HG03442 (cell line): Measurements from ENCODE around the gene ITPR2.
"Not testable (repeated sequence)": the region's sequence is repeated elsewhere in the genome, so short reads cannot be mapped to it uniquely, and the experiment has no call there.

ENCODE experiments used
- ATAC-seq: cut with Tn5 transposase; IDR thresholded peaks from one replicate; pipeline ENCODE4 v1.9.1; 2021; ENCODE audit warnings: mild to moderate bottlenecking, moderate library complexity; ENCODE audit not compliant: unreplicated experiment

ITPR2 gene

DNA sequence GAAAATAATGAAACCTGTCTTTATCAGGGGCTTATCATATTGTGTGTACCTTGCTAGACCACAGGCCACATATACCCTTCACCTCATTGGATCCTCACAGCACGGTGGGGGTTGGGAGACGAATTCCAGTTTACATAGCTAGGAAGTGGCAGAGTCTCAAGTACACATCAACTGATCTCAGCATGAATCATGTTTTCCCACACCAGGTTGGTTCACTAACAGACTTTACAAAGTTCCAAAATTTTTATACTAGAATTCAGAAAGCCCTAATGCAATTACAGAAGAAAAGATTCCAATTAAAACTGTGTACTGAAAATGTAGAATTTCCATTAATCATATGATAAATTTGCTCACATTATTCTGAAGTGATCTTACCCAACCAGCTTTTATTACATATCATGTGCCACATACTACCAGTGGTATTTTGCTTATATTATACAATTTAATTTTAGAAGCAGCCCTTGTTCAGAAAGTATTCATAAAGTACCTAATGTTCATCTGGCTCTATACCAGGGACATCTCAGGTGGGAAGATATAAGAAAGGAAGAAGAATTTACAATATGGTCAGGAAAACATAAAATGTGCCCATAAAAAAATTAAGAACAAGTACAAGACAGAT lies 196.2 kb downstream of the ITPR2 start:
- ATAC-seq, result no peak

- no peak for ATAC-seq
Observed at GRCh38 chr12:26633591-26634210, 199.3 kb downstream of the ITPR2 start.

- no peak for ATAC-seq
Observed at GRCh38 chr12:26632756-26633155, 200.2 kb downstream of the ITPR2 start.

- ATAC-seq, result no peak
Observed at GRCh38 chr12:26631846-26632245, 201.1 kb downstream of the ITPR2 start.

GRCh38 chr12:26630546-26631027 lies 202.4 kb downstream of the ITPR2 start:
- ATAC-seq, result no peak

- ATAC-seq, result no peak
Observed at GRCh38 chr12:26629864-26630263, 203.1 kb downstream of the ITPR2 start.

GRCh38 chr12:26628234-26628633 lies 204.8 kb downstream of the ITPR2 start:
- ATAC-seq, result no peak

DNA sequence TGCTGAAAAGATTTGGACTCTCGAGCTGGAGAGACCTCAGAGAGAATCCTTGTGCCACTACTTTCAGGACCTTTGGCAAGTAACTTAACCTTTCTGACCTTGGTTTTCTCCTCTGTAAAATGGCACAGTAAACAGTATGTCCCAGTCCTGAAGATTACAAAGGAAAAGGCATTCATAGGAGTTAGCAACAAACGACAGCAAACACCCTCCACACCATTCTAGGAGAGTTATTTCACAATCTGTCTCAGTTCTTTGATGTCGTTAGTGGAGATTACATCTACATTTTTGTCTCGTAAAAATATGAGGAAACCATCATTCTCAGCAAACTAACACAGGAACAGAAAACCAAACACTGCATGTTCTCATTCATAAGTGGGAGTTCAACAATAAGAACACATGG lies 205.7 kb downstream of the ITPR2 start:
- ATAC-seq, result no peak

DNA sequence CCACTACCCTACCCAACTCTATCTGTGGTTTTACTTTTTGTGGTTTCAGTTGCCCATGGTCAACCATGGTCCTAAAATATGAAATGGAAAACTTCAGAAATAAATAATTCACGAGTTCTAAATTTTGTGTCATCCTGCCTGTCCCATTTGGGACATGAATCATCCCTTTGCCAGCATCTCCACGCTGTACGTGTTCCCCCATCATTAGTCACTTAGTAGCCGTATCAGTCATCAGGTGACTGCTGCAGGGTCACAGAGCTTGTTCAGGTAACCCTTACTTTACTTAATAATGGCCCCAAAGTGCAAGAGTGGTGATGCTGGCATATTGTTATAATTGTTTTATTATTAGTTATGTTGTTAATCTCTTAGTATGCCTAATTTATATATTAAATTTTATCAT lies 209.9 kb downstream of the ITPR2 start:
- no peak for ATAC-seq

DNA sequence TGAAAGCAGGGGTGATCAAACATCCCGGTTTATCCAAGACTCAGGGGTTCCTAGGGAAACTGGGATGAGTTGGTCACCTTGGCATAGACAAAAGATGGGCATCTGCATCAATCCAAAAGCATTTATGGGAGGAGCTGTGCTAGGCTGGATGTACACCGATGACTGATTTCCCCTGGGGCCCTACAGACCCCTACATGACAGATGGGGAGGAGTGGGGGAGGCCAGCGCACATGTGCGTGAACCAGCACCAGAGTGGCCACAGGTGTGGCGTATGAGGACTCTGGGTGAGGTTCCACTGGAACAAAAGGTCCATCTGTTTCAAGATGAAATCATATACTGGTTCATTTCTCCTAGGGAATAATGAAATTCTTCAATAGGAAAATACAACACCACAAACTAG lies 210.4 kb downstream of the ITPR2 start:
- no peak for ATAC-seq

GRCh38 chr12:26621932-26622331 lies 211.1 kb downstream of the ITPR2 start:
- no peak for ATAC-seq

DNA sequence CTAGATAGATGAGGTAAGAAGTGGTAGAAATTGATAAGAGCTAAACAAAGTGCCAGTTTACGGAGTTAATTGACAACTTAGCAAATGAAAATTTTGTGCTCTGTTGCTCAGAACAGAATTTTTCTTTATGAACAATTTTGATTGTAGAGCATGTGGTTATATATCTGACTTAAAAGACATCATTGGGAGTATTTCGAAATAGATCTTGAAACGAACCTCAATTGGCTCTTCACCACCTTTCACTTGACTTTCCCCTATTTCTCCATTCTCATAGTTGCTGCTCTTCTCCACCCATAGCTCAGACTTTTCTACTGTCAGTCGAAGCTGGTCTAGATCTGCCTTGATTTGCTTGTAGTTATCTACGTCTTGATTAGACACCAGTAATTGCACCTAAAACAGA lies 212.1 kb downstream of the ITPR2 start:
- no peak for ATAC-seq

GRCh38 chr12:26617513-26617912 lies 215.5 kb downstream of the ITPR2 start:
- ATAC-seq, result no peak

DNA sequence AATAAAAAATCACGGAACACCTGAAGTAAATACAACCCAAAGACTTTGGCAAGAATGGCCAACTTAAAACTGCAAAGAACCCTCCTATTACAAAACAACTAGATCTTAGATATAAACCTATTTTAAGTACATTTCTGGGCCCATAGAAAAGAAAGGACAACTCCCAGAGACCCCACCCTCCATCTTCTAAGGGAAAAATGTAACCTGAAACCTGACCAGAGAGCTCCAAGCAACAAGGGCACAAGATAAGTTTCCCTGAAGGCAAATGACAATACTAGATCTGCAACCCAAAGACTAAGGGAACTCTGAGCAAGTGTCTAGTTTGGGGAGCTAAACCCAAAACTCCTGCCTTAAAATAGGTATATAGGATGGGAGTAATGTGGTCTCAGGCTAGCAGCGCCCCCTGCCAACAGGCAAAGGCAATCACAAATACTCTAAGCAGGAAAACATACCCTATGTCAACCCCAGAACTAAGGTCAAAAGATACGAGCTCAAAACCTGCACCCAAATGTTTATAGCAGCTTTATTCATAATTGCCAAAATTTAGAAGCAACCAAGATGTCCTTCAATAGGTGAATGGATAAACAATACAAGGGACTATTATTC lies 218.9 kb downstream of the ITPR2 start:
- ATAC-seq, result no peak

DNA sequence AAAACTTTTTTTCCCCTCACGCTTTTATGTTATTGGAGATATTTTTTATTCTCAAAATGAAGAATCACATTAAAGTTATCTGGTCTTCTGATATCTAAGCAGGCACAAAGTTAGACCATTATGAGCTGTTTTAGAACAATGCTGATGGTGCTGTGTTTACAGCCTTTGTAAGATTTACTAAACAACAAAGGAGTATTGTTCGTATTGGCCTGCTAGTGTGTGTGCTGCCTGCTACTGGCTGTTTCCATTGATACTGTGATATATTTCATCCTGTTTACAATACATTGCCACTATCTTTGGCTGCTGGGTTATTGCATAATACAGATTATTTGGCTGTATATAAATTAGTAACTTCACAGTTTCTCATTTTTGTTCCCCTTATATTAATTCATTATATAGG lies 220.8 kb downstream of the ITPR2 start:
- no peak for ATAC-seq

DNA sequence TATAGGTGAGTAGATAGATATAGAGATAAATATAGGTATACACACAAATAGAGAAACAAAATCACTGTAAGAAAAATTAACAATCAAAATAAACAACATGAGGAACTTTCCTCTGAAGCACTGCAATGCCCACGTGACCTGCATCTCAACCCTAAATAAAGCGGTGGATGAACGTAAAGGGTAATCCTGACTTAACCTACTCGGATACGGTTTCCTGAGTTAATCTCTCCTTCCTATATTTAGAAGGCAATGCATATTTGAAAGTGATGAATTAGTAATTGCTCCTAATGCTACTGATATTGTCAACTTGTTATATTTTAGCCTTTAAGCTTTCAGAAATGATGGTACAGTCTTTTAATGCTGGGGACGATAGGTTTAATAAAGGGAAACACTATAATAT lies 221.4 kb downstream of the ITPR2 start:
- ATAC-seq, result no peak

DNA sequence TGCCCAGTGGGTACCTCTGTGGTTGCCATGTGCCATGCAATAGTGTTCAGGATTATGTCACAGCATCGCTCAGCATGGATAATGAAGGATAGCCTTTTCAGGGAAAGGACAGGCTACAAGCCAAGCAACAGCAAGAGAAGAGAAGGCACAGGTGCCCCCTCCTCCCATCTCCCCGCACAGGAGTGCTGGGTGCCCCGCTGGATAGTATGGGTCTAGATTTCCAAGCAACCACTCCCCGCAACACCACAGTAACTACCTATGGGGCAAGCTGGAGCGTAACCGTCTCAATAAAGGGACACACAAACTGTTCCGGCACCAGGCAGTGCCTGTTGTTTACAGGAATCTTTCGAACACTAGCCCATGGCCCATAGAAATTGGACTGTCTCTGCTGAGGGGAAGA lies 222.2 kb downstream of the ITPR2 start:
- ATAC-seq, result no peak

- no peak for ATAC-seq
Observed at GRCh38 chr12:26609986-26610385, 223.0 kb downstream of the ITPR2 start.

DNA sequence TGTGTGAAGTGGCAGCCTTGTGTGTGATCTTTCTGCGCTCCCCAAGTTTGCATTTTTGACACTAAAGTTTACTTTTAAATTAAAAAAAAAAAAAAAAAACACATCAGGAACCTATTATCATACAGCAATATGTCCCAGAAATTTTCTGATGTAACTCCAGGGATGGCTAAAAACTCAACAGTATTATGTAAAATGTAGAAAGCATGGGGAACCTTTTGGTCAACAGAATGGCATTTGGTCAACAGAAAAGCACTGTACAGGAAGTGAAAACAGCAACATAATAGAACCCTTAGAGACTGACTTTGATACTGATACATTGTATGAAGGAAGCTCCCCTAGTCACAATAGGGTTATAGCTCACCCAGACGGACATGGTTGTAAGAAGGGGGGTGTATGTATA lies 224.3 kb downstream of the ITPR2 start:
- no peak for ATAC-seq

- ATAC-seq, result no peak
Observed at GRCh38 chr12:26608273-26608672, 224.7 kb downstream of the ITPR2 start.

DNA sequence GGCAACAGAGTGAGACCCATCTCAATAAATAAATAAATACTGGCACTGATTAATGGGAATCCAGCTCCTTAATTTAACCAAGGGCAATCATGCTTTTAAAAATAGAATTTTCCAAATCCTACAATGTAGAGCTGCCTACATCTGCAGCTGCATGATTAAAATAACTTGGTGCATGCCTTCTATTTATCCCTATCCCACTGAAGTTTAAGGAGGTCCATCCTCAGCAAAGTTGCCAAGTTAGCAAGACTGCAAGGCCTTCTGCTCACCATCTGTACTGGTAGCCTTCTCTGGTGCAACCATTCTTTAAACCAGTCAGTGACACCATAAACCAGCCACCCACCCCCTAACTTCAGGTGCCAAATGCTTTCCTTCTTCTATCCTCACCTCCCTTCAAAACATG lies 226.1 kb downstream of the ITPR2 start:
- no peak for ATAC-seq

GRCh38 chr12:26604813-26605212 lies 228.2 kb downstream of the ITPR2 start:
- ATAC-seq, result not testable (repeated sequence)
